ENCODE results near the gene SPNS3. TPM values are rescaled to one million over a fixed set of nuclear protein-coding genes. Genes with fewer than 3 reads are reported as not detected.

SPNS3 gene
- total and polyA plus RNA-seq, 2 of the 8 experiments (the other 6 are each of a cell fraction or from before 2014, with no cell fraction given) = not detected

DNA sequence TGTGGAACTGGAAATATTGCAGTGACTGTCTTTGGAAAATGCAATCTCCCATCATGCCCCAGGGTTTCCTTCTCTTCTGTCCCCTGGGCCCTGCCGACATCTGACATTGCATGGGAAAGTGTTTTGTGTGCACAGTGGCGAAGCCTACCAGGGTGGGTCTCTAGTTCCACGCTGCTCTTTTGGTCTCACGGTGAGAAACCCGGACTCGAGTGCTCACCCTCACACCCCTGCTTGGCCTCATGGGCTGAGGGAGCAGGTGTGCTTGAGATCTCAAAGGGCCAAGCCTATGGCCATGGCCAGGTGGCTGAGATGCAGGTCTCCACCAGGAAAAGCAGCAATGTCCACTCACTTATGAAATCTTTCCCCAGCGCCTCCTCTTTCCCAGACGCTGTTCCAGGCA is 32.0 kb downstream of the SPNS3 start:
- H3K9ac ChIP-seq (replicated peaks in 1 of 4; ENCODE audit: extremely low read depth in 1 of 4, low read depth in 3 of 4, low read length in 3 of 4) = no peak overlapping the region
- no peaks in the 10 kb centered on the region for H3K36me3 ChIP-seq (ENCODE audit: control insufficient read depth in 2 of 4, insufficient read depth in 4 of 4, low read length in 3 of 4)
- 94% methylated on average over 8 of the region's 8 CpGs; no CpG with 5 or more reads in 1 of the 2 experiments for WGBS, 2 experiments (ENCODE audit: extremely low coverage in 1 of 2, insufficient coverage in 1 of 2, insufficient read length in 1 of 2, insufficient replicate concordance in 2 of 2, low coverage in 1 of 2, low lambda C conversion rate in 2 of 2, missing lambda C conversion rate in 1 of 2)
- no peaks in the 10 kb centered on the region for H3K79me1 ChIP-seq (ENCODE audit: low read depth, low read length)
- no peak overlapping the region for H2AFZ ChIP-seq (ENCODE audit: low read length)
- peaks cover 6% of the 10 kb centered on the region; the same call in 1 of the 2 replicates for H3K23me2 ChIP-seq (ENCODE audit: low read depth, low read length)
- H4K20me1 ChIP-seq (replicated peaks in 1 of 2; ENCODE audit: control insufficient read depth in 1 of 2, insufficient read depth in 2 of 2, low read length in 2 of 2) = peaks cover 0 to 2% of the 10 kb centered on the region in 2 experiments
- H4K8ac ChIP-seq (ENCODE audit: extremely low read depth, insufficient read depth, low read length) = no peak overlapping the region
- H3K9me3 ChIP-seq (ENCODE audit: insufficient read depth in 2 of 2, low read depth in 1 of 2, low read length in 1 of 2) = no peaks in the 10 kb centered on the region
- H2BK15ac ChIP-seq (ENCODE audit: low read length) = no peak overlapping the region
- H3K27ac ChIP-seq (ENCODE audit: low read depth, low read length) = no peak overlapping the region
- no peaks in the 10 kb centered on the region for H3K4me1 ChIP-seq (replicated peaks in 1 of 4; ENCODE audit: control insufficient read depth in 3 of 4, insufficient read depth in 4 of 4, low read length in 3 of 4)
- no peak overlapping the region for H2BK5ac ChIP-seq (ENCODE audit: low read depth, low read length)
- no peak overlapping the region for H4K5ac ChIP-seq (ENCODE audit: insufficient read length, low read depth, low read length)
- no peak overlapping the region for H2AK5ac ChIP-seq (ENCODE audit: low read depth, low read length)
- CTCF ChIA-PET (ENCODE audit: partially characterized antibody) = interaction anchor here (0.8 kb wide), 1 partner anchor 19 kb away, joined by 4 read pairs; no protein-coding TSS in a partner anchor
- no peak overlapping the region for H4K91ac ChIP-seq (replicated peaks; ENCODE audit: insufficient read length, low read length)
- no peak overlapping the region for H3K4me3 ChIP-seq (ENCODE audit: extremely low read depth in 1 of 4, insufficient read depth in 2 of 4, low read depth in 3 of 4, low read length in 4 of 4)
- no peaks in the 10 kb centered on the region for H3K79me2 ChIP-seq (ENCODE audit: control insufficient read depth in 1 of 2, insufficient read depth in 2 of 2, low read length in 2 of 2)
- H3K18ac ChIP-seq (ENCODE audit: extremely low read depth, low read length) = no peak overlapping the region
- DNase-seq (ENCODE audit: low read depth in 1 of 2, low spot score in 2 of 2) = no peak
- no peak overlapping the region for H2BK20ac ChIP-seq (ENCODE audit: low read length)
- no peaks in the 10 kb centered on the region for H3K27me3 ChIP-seq (replicated peaks in 1 of 4; ENCODE audit: control insufficient read depth in 3 of 4, extremely low read depth in 1 of 4, insufficient read depth in 3 of 4, low read length in 3 of 4)
- no peak overlapping the region for H2BK120ac ChIP-seq (replicated peaks; ENCODE audit: low read depth, low read length)
- H2BK12ac ChIP-seq (ENCODE audit: low read depth, low read length) = no peak overlapping the region
- no peak overlapping the region for H3K4ac ChIP-seq (replicated peaks; ENCODE audit: insufficient read length, low read depth, low read length)
- FAIRE-seq = no peak
- H3K23ac ChIP-seq (ENCODE audit: insufficient read length) = no peak overlapping the region
- H3K14ac ChIP-seq (ENCODE audit: insufficient read length) = no peak overlapping the region
- no peak overlapping the region for H3K56ac ChIP-seq (replicated peaks; ENCODE audit: insufficient read length, low read depth, low read length)
- POLR2A ChIA-PET (ENCODE audit: partially characterized antibody) = no interaction called here
- H3K4me2 ChIP-seq (ENCODE audit: insufficient read depth in 1 of 2, low read depth in 2 of 2, low read length in 2 of 2) = no peak overlapping the region
- no peak for TF ChIP-seq POLR2A (IDR thresholded peaks at IDR 0.05; ENCODE audit: control extremely low read depth in 1 of 2, low read depth in 2 of 2, low read length in 2 of 2)
- TF ChIP-seq FOSL1 (IDR thresholded peaks at IDR 0.05; ENCODE audit: insufficient read depth, low read depth, low read length) = no peak
- no peak for TF ChIP-seq TCF12 (IDR thresholded peaks at IDR 0.05; ENCODE audit: low read depth, low read length)
- TF ChIP-seq SP1 (IDR thresholded peaks at IDR 0.05; ENCODE audit: low read depth, low read length) = no peak
- no peak for TF ChIP-seq RFX5 (IDR thresholded peaks at IDR 0.05; ENCODE audit: borderline replicate concordance, low read depth, low read length)
- no peak for TF ChIP-seq BCL11A (IDR thresholded peaks at IDR 0.05; ENCODE audit: low read depth in 2 of 2, low read length in 2 of 2)
- no peak for TF ChIP-seq SIRT6 (IDR thresholded peaks at IDR 0.05; ENCODE audit: low read length)
- TF ChIP-seq SAP30 (IDR thresholded peaks at IDR 0.05; ENCODE audit: insufficient read depth, insufficient replicate concordance, low read length) = no peak
- TF ChIP-seq, protein P1, sequence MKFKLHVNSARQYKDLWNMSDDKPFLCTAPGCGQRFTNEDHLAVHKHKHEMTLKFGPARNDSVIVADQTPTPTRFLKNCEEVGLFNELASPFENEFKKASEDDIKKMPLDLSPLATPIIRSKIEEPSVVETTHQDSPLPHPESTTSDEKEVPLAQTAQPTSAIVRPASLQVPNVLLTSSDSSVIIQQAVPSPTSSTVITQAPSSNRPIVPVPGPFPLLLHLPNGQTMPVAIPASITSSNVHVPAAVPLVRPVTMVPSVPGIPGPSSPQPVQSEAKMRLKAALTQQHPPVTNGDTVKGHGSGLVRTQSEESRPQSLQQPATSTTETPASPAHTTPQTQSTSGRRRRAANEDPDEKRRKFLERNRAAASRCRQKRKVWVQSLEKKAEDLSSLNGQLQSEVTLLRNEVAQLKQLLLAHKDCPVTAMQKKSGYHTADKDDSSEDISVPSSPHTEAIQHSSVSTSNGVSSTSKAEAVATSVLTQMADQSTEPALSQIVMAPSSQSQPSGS (IDR thresholded peaks at IDR 0.05; ENCODE audit: low read length) = no peak
- no peak for TF ChIP-seq HDAC6 (IDR thresholded peaks at IDR 0.05; ENCODE audit: low read depth, low read length)
- TF ChIP-seq RNF2 (IDR thresholded peaks at IDR 0.05; ENCODE audit: borderline replicate concordance, low read depth, low read length, missing control alignments, poor library complexity, severe bottlenecking) = no peak
- TF ChIP-seq GTF2F1 (IDR thresholded peaks at IDR 0.05; ENCODE audit: borderline replicate concordance, low read depth, low read length) = no peak
- no peak for TF ChIP-seq CREB1 (IDR thresholded peaks at IDR 0.05)
- no peak for TF ChIP-seq SP2 (IDR thresholded peaks at IDR 0.05; ENCODE audit: low read length)
